ENCODE measurements around the gene KCNMA1. TPM values are rescaled to one million over a fixed set of nuclear protein-coding genes. Genes with fewer than 3 reads are reported as not detected.
A peak's percentile ranks its signal among the peaks of the same experiment; 100 is the strongest.

The KCNMA1 gene
- total and polyA plus RNA-seq, 9 of the 15 experiments (the other 6 are each of a cell fraction or from before 2014, with no cell fraction given) = 0.01 to 0.95 (median 0.15) TPM; not detected in 4

DNA sequence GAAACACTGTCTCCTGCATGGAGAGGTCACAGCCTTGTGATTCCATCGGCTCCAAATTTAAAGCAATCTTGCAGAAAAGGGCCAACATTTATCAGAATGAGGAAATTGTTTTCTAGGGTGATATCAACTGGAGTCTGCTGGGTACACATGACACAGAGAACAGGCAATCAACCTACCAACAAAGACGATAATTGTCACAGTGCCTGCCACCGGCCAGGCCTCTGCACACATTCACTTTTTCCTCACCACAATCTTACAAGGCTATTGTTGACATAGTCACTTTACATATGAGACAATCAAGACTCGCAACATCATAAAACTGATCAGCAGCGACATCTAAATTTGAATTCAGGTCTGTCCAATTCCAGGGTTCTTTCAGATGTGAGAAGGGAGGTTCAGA is 189.4 kb downstream of the KCNMA1 start:
- intact Hi-C loops (cut with micrococcal nuclease) = no loop called here

DNA sequence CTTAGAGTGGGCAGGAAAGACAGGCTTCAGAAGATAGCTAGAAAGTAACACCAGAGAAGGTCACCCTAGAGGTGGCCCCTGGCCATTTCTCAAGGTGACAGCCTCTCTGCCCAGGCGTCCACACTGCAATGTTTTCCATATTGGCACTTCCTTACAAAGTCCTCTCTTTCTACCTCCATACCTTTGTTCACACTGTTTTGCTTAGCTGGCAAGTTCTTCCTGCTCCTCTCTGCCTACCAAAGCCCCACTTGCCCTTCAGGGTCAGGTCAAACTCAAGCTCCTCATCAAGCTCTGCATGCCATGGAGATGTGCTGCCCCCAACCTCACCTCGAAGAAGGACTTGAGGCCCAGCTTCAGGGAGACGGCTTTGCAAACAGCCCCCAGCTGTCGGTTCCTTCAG is 190.9 kb downstream of the KCNMA1 start:
- no TSS peak for BruUV-seq (replicated peaks)
- no peak overlapping the region for H2AFZ ChIP-seq (ENCODE audit: low read depth, low read length)
- POLR2A ChIA-PET = interaction anchor here (0.6 to 1.2 kb wide), 3 partner anchors 11 to 158 kb away, joined by 3 to 5 read pairs (median 3); no protein-coding TSS in a partner anchor
- H3K9me3 ChIP-seq (replicated peaks; ENCODE audit: control insufficient read depth, insufficient read depth, low read depth, low read length) = no peaks in the 10 kb centered on the region
- H4K20me1 ChIP-seq (replicated peaks; ENCODE audit: control insufficient read depth, insufficient read depth, low read length) = peaks cover 5% of the 10 kb centered on the region
- in situ Hi-C loops (cut with MboI) = no loop called here
- no peaks in the 10 kb centered on the region for H3K36me3 ChIP-seq (ENCODE audit: control insufficient read depth, insufficient read depth, low read length)
- H3K4me2 ChIP-seq (ENCODE audit: insufficient read depth, low read length) = no peak overlapping the region
- intact Hi-C loops (cut with micrococcal nuclease) = no loop called here
- no peaks in the 10 kb centered on the region for H3K9me1 ChIP-seq (ENCODE audit: control insufficient read depth, insufficient read depth, low read length)
- H3K27ac ChIP-seq (ENCODE audit: extremely low read depth, low read depth, low read length) = no peak overlapping the region
- no peak for ATAC-seq
- H3K4me1 ChIP-seq (replicated peaks in 1 of 2; ENCODE audit: control insufficient read depth in 2 of 2, insufficient read depth in 2 of 2, low read length in 2 of 2) = no peaks in the 10 kb centered on the region
- peak; percentile 59 for TF ChIP-seq ZNF316 (IDR thresholded peaks at IDR 0.05)
- TF ChIP-seq DNMT1 (IDR thresholded peaks at IDR 0.05) = no peak
- TF ChIP-seq CBX2 (IDR thresholded peaks at IDR 0.05; ENCODE audit: insufficient read depth, low read length, poor library complexity, severe bottlenecking) = no peak
- no peak for TF ChIP-seq IFI16 (CRISPR knock-in tag; IDR thresholded peaks at IDR 0.05)
- no peak for TF ChIP-seq HDAC1 (IDR thresholded peaks at IDR 0.05)
- TF ChIP-seq KAT8 (IDR thresholded peaks at IDR 0.05; ENCODE audit: low read depth) = no peak
- TF ChIP-seq ZNF232 (CRISPR knock-in tag; IDR thresholded peaks at IDR 0.05) = no peak
- TF ChIP-seq C11orf30 (IDR thresholded peaks at IDR 0.05; ENCODE audit: low read depth) = peak; percentile 25; the same call in 1 of the 2 replicates
- TF ChIP-seq RHOXF2B (CRISPR knock-in tag; conservative IDR thresholded peaks at IDR 0.05) = no peak
- peak; percentile 21; the same call in 1 of the 2 replicates for TF ChIP-seq MAFG (tag; conservative IDR thresholded peaks at IDR 0.05)
- 0 out of 2 replicates have a peak, but pooled peaks have one; percentile 10 for TF ChIP-seq PHF8 (IDR thresholded peaks at IDR 0.05; ENCODE audit: borderline replicate concordance, low read length)
- no peak overlapping the region for H3K4me3 ChIP-seq
- H3K79me2 ChIP-seq (ENCODE audit: control insufficient read depth, insufficient read depth, low read length) = no peaks in the 10 kb centered on the region
- WGBS (ENCODE audit: insufficient coverage, low coverage, missing lambda C conversion rate) = 2% methylated on average over 4 of the region's 4 CpGs
- CTCF ChIA-PET (ENCODE audit: low intra/inter-chr PET ratio) = no interaction called here
- no peak overlapping the region for H3K9ac ChIP-seq (ENCODE audit: insufficient read depth in 1 of 2, low read depth in 2 of 2, low read length in 2 of 2)
- FAIRE-seq = no peak
- DNase-seq (ENCODE audit: extremely low read depth in 1 of 4, low spot score in 3 of 4) = no peak
- H3K27me3 ChIP-seq (ENCODE audit: control insufficient read depth in 2 of 2, insufficient read depth in 2 of 2, low read length in 2 of 2) = peaks cover 0 to 7% of the 10 kb centered on the region in 2 experiments; a peak in 1 of 5 replicates

More for the DNA sequence above, 189.4 kb downstream of the KCNMA1 start:
- Histone ChIP-seq H3K4me1 (replicated peaks in 1 of 2; ENCODE audit: control insufficient read depth in 2 of 2, insufficient read depth in 2 of 2, low read length in 2 of 2) (no peaks in the 10 kb centered on the region), H3K4me3 (no peak overlapping the region), H3K79me2 (ENCODE audit: control insufficient read depth, insufficient read depth, low read length) (no peaks in the 10 kb centered on the region), H4K20me1 (replicated peaks; ENCODE audit: control insufficient read depth, insufficient read depth, low read length) (no peaks in the 10 kb centered on the region; the same call in 1 of the 2 replicates), H3K4me2 (ENCODE audit: insufficient read depth, low read length) (no peak overlapping the region), H3K9ac (ENCODE audit: insufficient read depth in 1 of 2, low read depth in 2 of 2, low read length in 2 of 2) (no peak overlapping the region), H2AFZ (ENCODE audit: low read depth, low read length) (no peak overlapping the region), H3K9me1 (ENCODE audit: control insufficient read depth, insufficient read depth, low read length) (no peaks in the 10 kb centered on the region), H3K36me3 (ENCODE audit: control insufficient read depth, insufficient read depth, low read length) (no peaks in the 10 kb centered on the region), H3K27me3 (ENCODE audit: control insufficient read depth in 2 of 2, insufficient read depth in 2 of 2, low read length in 2 of 2) (peaks cover 0 to 7% of the 10 kb centered on the region in 2 experiments; a peak in 1 of 5 replicates), H3K27ac (ENCODE audit: extremely low read depth, low read depth, low read length) (no peak overlapping the region), H3K9me3 (replicated peaks; ENCODE audit: control insufficient read depth, insufficient read depth, low read depth, low read length) (no peaks in the 10 kb centered on the region)
- FAIRE-seq (no peak), DNase-seq (ENCODE audit: extremely low read depth in 1 of 4, low spot score in 3 of 4) (no peak), ATAC-seq (no peak)
- in situ Hi-C loops (cut with MboI) = no loop called here
- ChIA-PET POLR2A (interaction anchor here (1.2 kb wide), 1 partner anchor 10 kb away, joined by 3 read pairs; no protein-coding TSS in a partner anchor), CTCF (ENCODE audit: low intra/inter-chr PET ratio) (no interaction called here)
- no peak for TF ChIP-seq HMG20A (CRISPR knock-in tag; conservative IDR thresholded peaks at IDR 0.05)
- no peak for TF ChIP-seq ZNF436 (CRISPR knock-in tag; IDR thresholded peaks at IDR 0.05)
- TF ChIP-seq ZNF12 (CRISPR knock-in tag; IDR thresholded peaks at IDR 0.05) = no peak
- TF ChIP-seq TSC22D4 (tag; IDR thresholded peaks at IDR 0.05) = no peak
- no peak for TF ChIP-seq CBX3 (IDR thresholded peaks at IDR 0.05; ENCODE audit: borderline replicate concordance in 1 of 2, low read length in 2 of 2)
- TF ChIP-seq RFX5 (IDR thresholded peaks at IDR 0.05; ENCODE audit: low read depth, low read length) = no peak
- no peak for TF ChIP-seq CHD2 (IDR thresholded peaks at IDR 0.05; ENCODE audit: low read depth, low read length)
- no TSS peak for BruUV-seq (replicated peaks)
- WGBS (ENCODE audit: insufficient coverage, low coverage, missing lambda C conversion rate) = 2% methylated on average over 5 of the region's 5 CpGs
